Ramos (cell line): ENCODE results near the gene TFEB.

Experiments
- in situ Hi-C: fragments of 300-500 bp; cut with MboI; formaldehyde crosslinking; loops from one replicate; pipeline ENCODE4 v1.14.3; 2022; ENCODE audit warnings: low sequenced_read_pairs; ENCODE audit not compliant: unreplicated experiment

TFEB gene

GRCh38 chr6:41741625-41742490 is 6.5 kb upstream of the TFEB start:
- in situ Hi-C loops: no loop called here

- in situ Hi-C loops: no loop called here
Observed at GRCh38 chr6:41740366-41741162, 5.2 kb upstream of the TFEB start.

DNA sequence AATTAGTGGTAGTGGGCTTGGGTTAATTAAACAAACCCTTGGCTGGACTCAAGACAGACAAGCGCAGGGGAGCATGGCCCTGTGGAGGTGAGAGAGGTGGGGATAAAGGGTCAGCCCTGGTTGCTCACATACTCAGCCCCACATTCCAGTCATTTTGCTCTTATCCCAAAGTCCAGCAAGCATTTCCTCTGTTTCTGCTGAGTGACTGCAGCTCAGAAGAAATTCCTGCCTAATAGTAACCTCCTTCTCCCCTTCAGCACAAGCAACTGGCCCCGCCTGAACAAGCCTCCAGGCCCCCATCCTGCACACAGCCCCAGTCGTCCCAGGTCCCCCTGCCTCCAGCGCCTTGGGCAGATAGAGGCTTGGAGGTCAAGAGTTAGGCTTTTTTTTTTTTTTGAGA is 3.6 kb upstream of the TFEB start:
- in situ Hi-C loops: no loop called here

DNA sequence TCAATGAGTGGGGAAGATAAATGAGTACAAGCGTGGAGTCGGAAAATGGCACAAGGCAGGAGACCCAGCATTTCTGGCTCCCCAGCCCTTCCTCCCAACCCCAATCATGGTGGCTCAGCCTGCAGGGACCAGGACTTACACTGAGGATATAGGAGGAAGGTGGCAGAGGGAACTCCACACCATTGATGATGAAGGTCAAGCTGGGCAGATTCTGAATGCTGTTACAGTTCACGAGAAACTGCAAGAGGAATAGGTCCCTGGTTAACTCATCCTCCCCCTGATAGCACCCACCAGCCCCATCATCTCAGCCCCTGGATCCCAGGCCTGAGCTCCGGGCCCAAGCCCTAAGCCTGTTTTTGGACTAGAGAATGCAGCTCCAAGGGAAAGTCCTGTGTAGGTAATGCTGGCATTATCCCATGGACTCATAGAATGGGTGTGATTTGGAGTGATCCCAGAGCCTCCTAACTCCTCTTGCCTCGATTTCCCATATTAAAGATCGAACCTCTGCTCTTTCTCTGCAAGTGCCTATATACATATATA is 2.3 kb upstream of the TFEB start:
- in situ Hi-C loops: no loop called here

GRCh38 chr6:41736800-41737555 is 1.6 kb upstream of the TFEB start:
- in situ Hi-C loops: no loop called here

- in situ Hi-C loops: no loop called here
Observed at GRCh38 chr6:41736186-41736733, 852 bp upstream of the TFEB start.

- in situ Hi-C loops: no loop called here
Observed at GRCh38 chr6:41734666-41735426, 562 bp downstream of the TFEB start.

GRCh38 chr6:41733707-41734665 is 1.4 kb downstream of the TFEB start:
- in situ Hi-C loops: no loop called here

- in situ Hi-C loops: no loop called here
Observed at GRCh38 chr6:41733360-41733706, 2.1 kb downstream of the TFEB start.

- in situ Hi-C loops: no loop called here
Observed at GRCh38 chr6:41732591-41733359, 2.6 kb downstream of the TFEB start.

GRCh38 chr6:41732149-41732548 is 3.3 kb downstream of the TFEB start:
- in situ Hi-C loops: no loop called here

DNA sequence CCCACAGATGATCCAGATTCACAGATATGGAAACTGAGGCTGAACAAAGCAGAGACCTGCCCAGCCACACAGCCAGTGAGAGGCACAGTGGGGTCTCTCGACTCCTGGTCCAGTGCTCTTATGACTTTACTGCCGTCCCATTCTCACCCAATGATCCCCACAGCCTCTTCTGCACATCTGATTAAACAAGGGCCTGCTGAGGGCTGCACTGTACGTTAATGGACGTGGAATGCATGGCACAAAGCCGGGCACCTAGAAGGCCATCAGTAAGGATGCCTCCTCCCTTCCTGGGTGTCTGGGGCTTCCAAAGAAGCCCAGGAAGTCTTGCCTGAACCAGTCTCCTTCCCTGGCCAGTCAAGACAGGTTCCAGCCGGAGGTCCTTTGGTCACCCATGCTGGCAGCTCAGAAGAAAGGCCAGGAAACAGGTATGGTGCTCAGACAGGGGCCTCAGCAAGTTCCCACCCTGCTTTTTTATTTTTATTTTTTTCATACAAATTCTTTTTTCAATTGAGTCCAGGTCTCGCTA is 3.8 kb downstream of the TFEB start:
- in situ Hi-C loops: no loop called here

GRCh38 chr6:41730531-41731436 is 4.6 kb downstream of the TFEB start:
- in situ Hi-C loops: no loop called here

GRCh38 chr6:41729624-41730023 is 5.8 kb downstream of the TFEB start:
- in situ Hi-C loops: no loop called here

- in situ Hi-C loops: no loop called here
Observed at GRCh38 chr6:41728954-41729353, 6.5 kb downstream of the TFEB start.

GRCh38 chr6:41728073-41728936 is 7.1 kb downstream of the TFEB start:
- in situ Hi-C loops: no loop called here
